ENCODE data around the gene ZNF778.

- TF ChIP-seq FOXK1 (CRISPR knock-in tag; IDR thresholded peaks at IDR 0.05; ENCODE audit: borderline replicate concordance, low read depth) (no peak), SAFB2 (CRISPR knock-in tag; IDR thresholded peaks at IDR 0.05; ENCODE audit: borderline replicate concordance, low read depth) (no peak)
These were observed 24.4 kb upstream of the ZNF778 start for GRCh38 chr16:89192956-89193575.

Measured in HepG2 (cell line).